IMR-90 (cell line): ENCODE data around the gene TMEM50B.

ENCODE experiments used
- BHLHE40 ChIP-seq: fragments of 150-350 bp; IDR thresholded peaks from 2 replicates; pipeline ENCODE4 v1.6.1; 2016; ENCODE audit warnings: mild to moderate bottlenecking, low read depth, low read length
- CTCF ChIP-seq: conservative IDR thresholded peaks from 2 replicates; pipeline ENCODE4 v1.5.1; 2012; ENCODE audit warnings: mild to moderate bottlenecking, low read depth, low read length, improper control_type of control experiment
- RAD21 ChIP-seq: IDR thresholded peaks from 2 replicates; pipeline ENCODE4 v1.6.1; 2012; ENCODE audit warnings: low read length, improper control_type of control experiment
- TF ChIP-seq, protein P1 (sequence below): fragments of 150-350 bp; IDR thresholded peaks from 2 replicates; pipeline ENCODE4 v1.6.1; 2016; ENCODE audit warnings: low read depth, mild to moderate bottlenecking, low read length, moderate library complexity, borderline replicate concordance

- TF ChIP-seq RAD21 (no peak), CTCF (no peak), BHLHE40 (no peak)
- TF ChIP-seq, protein P1, sequence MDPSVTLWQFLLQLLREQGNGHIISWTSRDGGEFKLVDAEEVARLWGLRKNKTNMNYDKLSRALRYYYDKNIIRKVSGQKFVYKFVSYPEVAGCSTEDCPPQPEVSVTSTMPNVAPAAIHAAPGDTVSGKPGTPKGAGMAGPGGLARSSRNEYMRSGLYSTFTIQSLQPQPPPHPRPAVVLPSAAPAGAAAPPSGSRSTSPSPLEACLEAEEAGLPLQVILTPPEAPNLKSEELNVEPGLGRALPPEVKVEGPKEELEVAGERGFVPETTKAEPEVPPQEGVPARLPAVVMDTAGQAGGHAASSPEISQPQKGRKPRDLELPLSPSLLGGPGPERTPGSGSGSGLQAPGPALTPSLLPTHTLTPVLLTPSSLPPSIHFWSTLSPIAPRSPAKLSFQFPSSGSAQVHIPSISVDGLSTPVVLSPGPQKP, result no peak
These were observed 35.3 kb downstream of the TMEM50B start for GRCh38 chr21:33444499-33444898.
